ENCODE results near the gene KLF7. TPM values are rescaled to one million over a fixed set of nuclear protein-coding genes. Genes with fewer than 3 reads are reported as not detected.

The KLF7 gene
- total RNA-seq, 1 donor from 2014 or later = 54.7 TPM

GRCh38 chr2:207149249-207150213, 16.2 kb downstream of the KLF7 start:
- DNase-seq (ENCODE audit: low spot score) = no peak

DNA sequence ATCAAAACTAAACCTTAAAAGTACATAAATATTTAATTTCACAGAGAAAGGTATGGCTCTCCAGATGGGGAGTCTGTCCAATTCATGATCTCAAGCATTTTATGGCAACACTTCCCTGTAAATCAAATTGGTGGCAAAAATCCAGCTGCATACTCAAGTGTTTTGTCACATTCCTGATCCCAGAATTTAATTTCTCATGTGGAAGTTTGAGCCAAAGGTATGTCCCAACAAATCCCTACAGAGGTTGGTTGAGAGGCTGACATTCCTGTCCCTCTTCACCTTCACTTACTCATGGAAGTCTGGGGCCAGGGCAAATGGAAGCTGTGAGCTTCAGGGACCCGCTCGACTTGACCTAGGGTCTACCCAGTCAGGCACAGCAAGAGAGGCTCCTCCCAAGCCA, 17.7 kb downstream of the KLF7 start:
- DNase-seq (ENCODE audit: low spot score) = no peak

DNA sequence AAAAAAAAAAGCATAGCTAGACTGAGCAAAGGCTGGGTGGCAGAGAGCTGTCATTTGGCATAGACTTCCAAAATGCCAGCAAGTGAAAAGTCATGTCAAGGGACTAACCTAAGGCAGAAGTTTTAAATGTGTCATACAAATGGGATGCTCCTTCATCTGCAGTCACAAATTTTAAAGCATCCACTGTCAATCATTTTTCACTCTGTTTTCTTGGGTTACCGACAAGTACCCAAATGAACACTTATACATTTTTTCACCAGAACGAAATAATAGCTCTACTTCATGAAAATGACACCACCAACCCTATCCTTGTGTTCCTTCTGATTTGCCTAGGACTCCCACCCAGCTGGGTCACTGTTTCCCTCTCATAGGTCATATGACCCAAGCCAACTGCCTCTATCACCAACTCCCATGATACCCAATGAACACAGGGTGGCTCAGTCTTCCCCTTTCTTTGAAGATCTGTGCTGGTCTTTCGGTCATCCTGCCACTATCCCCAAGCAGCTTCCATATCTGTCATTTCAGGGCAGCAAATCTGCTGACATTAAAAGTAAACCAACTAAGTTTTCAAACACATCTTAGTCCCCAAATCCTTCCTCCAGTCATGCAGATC, 21.5 kb downstream of the KLF7 start:
- DNase-seq (ENCODE audit: low spot score) = no peak

DNA sequence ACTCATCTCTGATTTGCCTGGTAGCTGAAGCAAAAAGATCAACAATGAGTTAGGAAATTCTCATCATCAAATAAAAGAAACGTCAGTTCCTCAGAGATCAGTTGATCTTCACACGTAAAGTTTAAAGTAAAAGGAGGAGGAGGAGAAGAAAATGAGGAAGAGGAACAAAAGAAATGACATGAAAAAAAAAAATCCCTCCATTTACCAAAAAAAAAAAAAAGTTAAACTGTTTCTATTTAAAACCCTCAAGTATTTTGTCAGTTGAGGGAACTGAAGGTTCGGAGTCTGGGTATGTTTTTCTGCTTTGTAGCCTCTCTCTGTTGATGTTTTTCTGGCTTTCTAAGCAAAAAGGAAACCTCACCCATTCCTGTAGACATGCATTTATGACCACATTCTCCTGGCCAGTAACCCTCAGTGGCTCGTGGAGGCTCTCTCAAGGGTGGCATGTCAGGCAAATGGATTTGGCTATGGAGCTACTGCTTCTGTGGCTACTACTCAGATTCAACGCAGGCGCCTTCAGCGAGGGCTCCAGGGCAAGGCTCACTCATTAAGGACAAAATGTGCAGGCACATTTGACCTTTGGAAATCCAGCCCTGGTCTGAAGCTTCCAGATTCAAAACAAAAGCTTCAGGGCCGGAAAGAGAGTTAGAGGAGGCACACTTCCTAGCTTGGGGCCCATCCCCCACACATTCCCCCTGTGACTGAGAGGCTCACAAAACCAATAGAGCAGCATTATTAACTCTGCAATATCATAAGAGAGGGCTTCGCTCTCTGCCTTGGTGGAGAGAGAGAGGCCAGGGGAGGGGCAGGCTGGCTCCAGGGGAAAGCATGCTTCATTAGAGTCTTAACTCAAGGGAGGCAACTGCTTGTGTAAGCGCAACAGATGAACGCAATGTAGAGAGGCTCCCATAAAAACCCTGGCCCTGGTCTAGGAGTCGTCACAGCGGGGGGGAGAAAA, 22.3 kb downstream of the KLF7 start:
- DNase-seq (ENCODE audit: low spot score) = peak; percentile 65

DNA sequence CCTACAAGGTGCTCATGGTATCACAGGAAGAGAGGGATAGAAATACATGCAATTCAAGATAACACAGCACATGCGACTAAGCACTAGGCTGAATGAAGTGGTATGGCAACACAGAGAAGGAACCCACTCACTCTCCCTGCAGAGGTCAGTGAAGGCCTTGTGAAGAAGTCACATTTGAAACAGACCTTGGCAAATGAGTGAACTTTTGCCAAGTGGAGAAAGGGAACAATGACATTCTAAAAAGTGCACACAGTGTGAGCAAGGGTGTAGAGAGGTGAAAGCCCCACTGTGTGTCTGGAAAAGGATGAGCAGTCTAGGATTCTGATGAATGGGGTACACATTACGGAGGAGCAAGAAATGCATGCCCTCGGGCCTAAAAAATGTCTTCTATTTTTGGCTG, 23.3 kb downstream of the KLF7 start:
- no peak for DNase-seq (ENCODE audit: low spot score)

- no peak for DNase-seq (ENCODE audit: low spot score)
Observed at GRCh38 chr2:207141386-207141785, 24.4 kb downstream of the KLF7 start.

GRCh38 chr2:207140265-207140664, 25.5 kb downstream of the KLF7 start:
- DNase-seq (ENCODE audit: low spot score) = no peak

DNA sequence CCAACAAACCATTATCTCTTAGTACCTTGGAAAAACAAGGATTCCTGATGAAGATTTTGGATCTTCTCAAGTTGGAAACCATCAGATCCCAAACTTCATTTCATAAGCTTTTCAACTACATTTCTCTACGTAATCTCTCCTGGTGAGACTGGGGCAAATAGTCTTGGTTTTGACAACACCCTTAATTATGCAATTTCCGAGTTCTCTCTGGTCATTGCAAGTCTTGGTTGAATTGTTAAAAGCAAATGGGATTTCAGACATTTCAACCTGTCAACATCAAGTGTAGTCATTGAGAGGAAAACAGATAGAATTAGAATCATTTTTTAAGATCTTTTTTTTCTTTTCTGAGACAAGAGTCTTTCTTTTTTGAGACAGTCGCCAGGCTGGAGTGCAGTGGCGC, 26.2 kb downstream of the KLF7 start:
- DNase-seq (ENCODE audit: low spot score) = no peak

DNA sequence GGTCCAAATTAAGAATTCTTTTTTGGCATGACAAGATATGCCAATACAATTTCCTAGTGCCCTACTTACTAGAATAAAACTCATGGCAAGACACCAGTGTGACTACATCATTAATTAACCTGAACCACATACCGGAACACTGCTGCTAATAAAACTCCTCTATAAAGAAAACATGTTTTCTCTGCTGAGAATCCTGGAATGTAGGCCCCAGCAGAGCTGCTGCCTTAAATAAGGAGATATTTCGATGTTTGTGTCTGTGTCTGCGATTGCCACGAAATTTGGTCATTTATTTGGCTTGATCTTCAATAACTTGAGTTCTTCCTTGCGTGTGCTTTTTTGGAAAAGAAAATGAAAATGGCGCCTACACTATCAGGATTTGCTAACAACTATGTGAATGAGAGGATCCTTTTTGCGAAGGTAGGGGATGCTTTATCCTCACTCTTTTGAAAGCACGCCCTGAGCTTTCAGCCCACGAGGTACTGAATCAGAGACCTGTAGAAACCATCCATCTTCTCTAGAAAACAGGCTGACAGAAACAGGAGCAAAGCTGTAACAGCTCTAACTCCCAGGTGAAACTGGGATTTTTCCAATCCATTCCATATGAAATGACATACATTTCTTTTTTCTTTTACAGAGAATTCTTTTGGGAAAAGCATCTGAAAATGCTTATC, 27.0 kb downstream of the KLF7 start:
- no peak for DNase-seq (ENCODE audit: low spot score)

GRCh38 chr2:207137596-207138337, 28.0 kb downstream of the KLF7 start:
- DNase-seq (ENCODE audit: low spot score) = no peak

- no peak for DNase-seq (ENCODE audit: low spot score)
Observed at GRCh38 chr2:207136874-207137273, 28.9 kb downstream of the KLF7 start.

DNA sequence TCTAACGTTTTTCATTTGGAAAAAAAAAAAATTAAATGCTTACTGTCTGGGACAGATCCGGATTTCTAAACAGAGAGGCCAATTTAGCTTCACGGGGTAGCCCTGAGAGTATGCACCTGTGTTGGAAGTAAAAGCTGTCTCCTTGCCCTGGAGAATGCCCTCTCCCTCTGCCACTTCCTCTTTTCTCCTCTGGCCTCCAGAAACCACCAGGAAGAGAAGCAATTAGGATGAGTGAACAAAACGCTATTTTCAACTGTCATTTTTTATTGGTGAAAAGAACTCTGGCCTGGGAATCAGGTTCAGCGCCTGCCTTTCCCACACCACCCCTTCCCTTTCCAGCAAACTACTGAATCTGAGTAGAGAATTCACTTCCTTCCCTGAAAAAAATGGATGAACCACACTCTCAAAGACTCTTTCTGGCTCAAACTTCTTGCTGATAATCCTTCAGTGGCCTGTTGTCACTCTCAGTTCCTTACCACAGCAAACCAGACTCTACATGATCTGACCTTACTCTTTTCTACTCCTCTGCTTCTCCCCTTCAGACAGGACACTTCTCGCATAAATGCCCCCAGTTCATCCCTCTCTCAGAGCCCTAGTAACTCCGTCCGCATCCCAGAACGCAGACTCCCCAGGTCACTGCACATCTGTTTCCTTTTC, 29.8 kb downstream of the KLF7 start:
- DNase-seq (ENCODE audit: low spot score) = no peak

DNA sequence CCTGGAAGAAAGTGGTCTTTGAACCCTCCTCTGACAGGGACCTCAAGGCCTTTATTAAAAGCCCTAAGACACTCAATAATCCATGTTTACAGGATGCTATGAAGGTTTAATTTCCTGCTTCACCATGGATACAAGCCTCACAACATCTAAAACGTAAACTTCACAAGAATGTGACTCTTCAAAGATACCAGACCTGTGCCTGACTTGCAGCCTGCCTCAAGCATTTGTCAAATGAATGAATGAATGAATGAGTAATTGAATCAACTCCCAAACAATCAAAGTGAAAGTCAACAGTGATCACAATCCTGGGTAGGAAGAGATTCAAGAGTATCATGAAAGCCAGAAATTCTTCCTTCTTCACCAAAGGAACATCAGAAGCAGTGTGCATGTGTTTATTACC, 30.4 kb downstream of the KLF7 start:
- DNase-seq (ENCODE audit: low spot score) = no peak

GRCh38 chr2:207133820-207134519, 31.8 kb downstream of the KLF7 start:
- peak; percentile 78 for DNase-seq (ENCODE audit: low spot score)

- no peak for DNase-seq (ENCODE audit: low spot score)
Observed at GRCh38 chr2:207133458-207133819, 32.3 kb downstream of the KLF7 start.

DNA sequence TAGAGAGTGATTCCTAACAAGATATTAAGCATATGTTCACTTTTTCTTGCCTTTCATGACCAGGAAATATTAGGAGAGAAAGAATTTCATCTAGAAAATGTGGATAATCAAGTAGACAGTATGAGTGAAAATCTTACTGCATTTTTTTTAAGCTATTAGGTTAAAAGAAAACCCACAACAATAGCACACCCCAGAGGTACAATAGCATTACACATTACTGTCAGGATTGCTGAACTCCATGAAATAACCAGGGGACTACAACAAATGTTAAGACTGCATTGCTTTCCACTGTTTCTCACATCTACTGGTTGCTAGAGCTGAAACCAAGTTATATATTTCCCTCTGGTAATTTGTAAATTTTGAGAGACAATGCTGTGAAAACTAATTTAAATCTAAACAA, 33.7 kb downstream of the KLF7 start:
- no peak for DNase-seq (ENCODE audit: low spot score)

DNA sequence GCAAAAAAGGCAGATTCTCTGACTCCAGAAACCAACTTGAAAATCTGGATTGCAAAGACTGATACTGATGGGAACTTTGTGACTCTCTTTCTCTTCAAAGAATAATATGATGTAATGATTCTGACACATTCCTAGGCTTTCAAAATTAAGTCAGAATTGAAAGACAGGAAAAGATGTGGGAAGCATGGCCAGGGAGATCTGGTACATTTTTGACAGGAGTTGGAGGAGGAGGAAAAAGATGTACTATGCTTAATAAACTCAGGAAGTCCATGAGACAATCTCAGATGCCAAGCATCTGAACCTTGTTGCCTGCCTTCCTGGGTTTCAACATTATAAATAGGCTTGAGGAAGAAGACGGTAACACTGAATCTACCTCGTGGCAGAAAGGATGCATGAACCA, 34.2 kb downstream of the KLF7 start:
- DNase-seq (ENCODE audit: low spot score) = no peak

DNA sequence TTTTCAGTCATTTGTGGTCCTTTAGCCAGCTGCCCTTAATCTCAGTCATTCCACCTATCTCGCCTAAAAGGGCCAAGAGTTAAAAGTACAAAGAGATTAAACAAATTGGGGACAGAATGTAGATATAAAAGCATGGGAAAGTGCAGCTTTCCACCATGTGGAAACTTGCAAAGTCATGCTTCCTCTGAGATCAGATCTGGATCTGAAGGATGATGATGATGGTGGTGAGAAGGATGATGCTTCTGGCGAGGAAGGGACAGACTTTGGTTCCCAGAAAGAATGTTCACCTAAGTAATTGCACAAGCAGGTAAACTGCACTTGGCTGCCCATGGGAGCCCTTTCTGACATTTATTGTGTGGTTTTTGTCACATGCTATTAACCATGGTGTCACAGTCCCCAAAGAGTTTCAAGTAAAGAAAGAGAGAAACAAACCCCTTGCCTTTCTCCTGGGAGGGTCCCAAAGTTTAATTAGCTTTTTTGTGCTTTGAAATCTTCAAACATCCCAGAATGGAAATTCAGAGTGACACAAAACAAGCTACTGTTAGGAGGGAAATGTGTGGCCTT, 34.7 kb downstream of the KLF7 start:
- DNase-seq (ENCODE audit: low spot score) = no peak

DNA sequence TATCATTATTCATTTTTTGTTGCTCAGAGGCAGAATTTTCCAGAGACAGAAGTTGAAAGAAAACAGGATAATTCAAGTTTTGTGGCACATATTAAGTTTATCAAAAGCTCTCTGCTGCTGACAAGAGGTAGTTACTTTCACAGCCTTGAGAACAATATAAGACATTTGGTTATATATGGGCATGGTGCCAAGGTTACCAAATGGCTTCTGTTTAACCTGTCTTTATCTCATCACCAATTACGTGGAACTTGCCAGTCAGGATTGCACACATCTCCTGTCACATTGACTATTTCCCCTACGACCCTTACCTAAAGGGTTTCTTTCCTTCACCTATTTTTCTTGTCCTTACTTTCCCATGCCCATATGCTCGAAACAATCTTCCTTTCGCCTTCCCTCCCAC, 35.9 kb downstream of the KLF7 start:
- DNase-seq (ENCODE audit: low spot score) = no peak
